Mesenchymal stem cell (in vitro differentiated cells and primary cell): ENCODE results near the gene MYL7.

Experiments
- DNase-seq: peaks from one replicate; pipeline ENCODE4 v3.0.0-alpha.2; 2013
- H2AFZ ChIP-seq: one replicate; pipeline ENCODE4 v1.6.1; 2013; ENCODE audit warnings: low read depth, mild to moderate bottlenecking, control low read depth, inconsistent platforms, low read length, moderate library complexity
- H2AK5ac ChIP-seq: 2 replicates; pipeline ENCODE4 v1.6.1; 2013; ENCODE audit warnings: low read length, moderate library complexity, mild to moderate bottlenecking, inconsistent platforms; ENCODE audit not compliant: severe bottlenecking
- H2BK120ac ChIP-seq: one replicate; pipeline ENCODE4 v1.6.1; 2013; ENCODE audit warnings: low read depth, mild to moderate bottlenecking, inconsistent platforms, low read length, moderate library complexity
- H2BK12ac ChIP-seq, 2 experiments: one replicate each; pipeline ENCODE4 v1.6.1; 2013; ENCODE audit warnings: inconsistent platforms in 2 of 2, low read length in 2 of 2, mild to moderate bottlenecking in 2 of 2, moderate library complexity in 2 of 2, control low read depth in 1 of 2
- H2BK15ac ChIP-seq: one replicate; pipeline ENCODE4 v1.6.1; 2013; ENCODE audit warnings: mild to moderate bottlenecking, low read depth, inconsistent platforms; ENCODE audit not compliant: poor library complexity, severe bottlenecking
- H2BK5ac ChIP-seq: 2 replicates; pipeline ENCODE4 v1.6.1; 2013; ENCODE audit warnings: low read depth, mild to moderate bottlenecking, low read length, control low read depth, inconsistent platforms; ENCODE audit not compliant: poor library complexity, severe bottlenecking
- H3K14ac ChIP-seq, 2 experiments: one replicate each; pipeline ENCODE4 v1.6.1; 2013; ENCODE audit warnings: inconsistent platforms in 2 of 2, low read length in 2 of 2, control low read depth in 1 of 2, mild to moderate bottlenecking in 1 of 2, moderate library complexity in 1 of 2
- H3K18ac ChIP-seq, 2 experiments: one replicate each; pipeline ENCODE4 v1.6.1; 2013; ENCODE audit warnings: inconsistent platforms in 2 of 2, low read length in 2 of 2, control low read depth in 1 of 2, low read depth in 1 of 2, mild to moderate bottlenecking in 1 of 2
- H3K23ac ChIP-seq, 2 experiments: one replicate each; pipeline ENCODE4 v1.6.1; 2013; ENCODE audit warnings: inconsistent platforms in 2 of 2, low read length in 2 of 2, mild to moderate bottlenecking in 2 of 2, moderate library complexity in 2 of 2, control low read depth in 1 of 2
- H3K27ac ChIP-seq: 2 replicates; pipeline ENCODE4 v1.5.1; 2013; ENCODE audit warnings: mild to moderate bottlenecking, moderate library complexity, low read length, control low read depth, inconsistent platforms; ENCODE audit not compliant: poor library complexity, severe bottlenecking
- H3K27me3 ChIP-seq, 2 experiments: 2 replicates each; pipeline versions ENCODE4 v1.6.1 to v1.7.0; 2013; ENCODE audit warnings: low read length in 2 of 2, mild to moderate bottlenecking in 2 of 2, moderate library complexity in 2 of 2, control low read depth in 1 of 2, inconsistent platforms in 1 of 2; ENCODE audit not compliant: control insufficient read depth in 1 of 2, insufficient read depth in 1 of 2
- H3K36me3 ChIP-seq, 2 experiments: 2 replicates each; pipeline versions ENCODE4 v1.6.1 to v1.7.0; 2013; ENCODE audit warnings: low read length in 2 of 2, control low read depth in 1 of 2, inconsistent platforms in 1 of 2, low read depth in 1 of 2, mild to moderate bottlenecking in 1 of 2; ENCODE audit not compliant: insufficient read depth in 2 of 2, control insufficient read depth in 1 of 2
- H3K4ac ChIP-seq, 2 experiments: one replicate each; pipeline ENCODE4 v1.6.1; 2013; ENCODE audit warnings: inconsistent platforms in 2 of 2, low read length in 2 of 2, mild to moderate bottlenecking in 2 of 2, moderate library complexity in 2 of 2, control low read depth in 1 of 2, low read depth in 1 of 2
- H3K4me1 ChIP-seq: 2 replicates; pipeline ENCODE4 v1.6.1; 2013; ENCODE audit warnings: low read depth, low read length, control low read depth; ENCODE audit not compliant: control insufficient read depth, insufficient read depth
- H3K4me2 ChIP-seq: 2 replicates; pipeline ENCODE4 v1.6.1; 2013; ENCODE audit warnings: low read length, mild to moderate bottlenecking, inconsistent platforms; ENCODE audit not compliant: poor library complexity, severe bottlenecking
- H3K4me3 ChIP-seq, 2 experiments: 2 replicates each; pipeline versions ENCODE4 v1.5.1 to v1.7.0; 2013; ENCODE audit warnings: low read length in 2 of 2, mild to moderate bottlenecking in 2 of 2, control low read depth in 1 of 2, low read depth in 1 of 2; ENCODE audit not compliant: insufficient read depth in 1 of 2
- H3K79me1 ChIP-seq: replicated peaks from 2 replicates; pipeline ENCODE4 v1.6.1; 2013; ENCODE audit warnings: mild to moderate bottlenecking, control low read depth, low read length, inconsistent platforms; ENCODE audit not compliant: poor library complexity, severe bottlenecking
- H3K9ac ChIP-seq: 2 replicates; pipeline ENCODE4 v1.7.0; 2013; ENCODE audit warnings: mild to moderate bottlenecking, low read length, moderate library complexity
- H3K9me3 ChIP-seq: 2 replicates; pipeline ENCODE4 v1.7.0; 2013; ENCODE audit warnings: mild to moderate bottlenecking, low read length; ENCODE audit not compliant: control insufficient read depth
- H4K8ac ChIP-seq: one replicate; pipeline ENCODE4 v1.6.1; 2013; ENCODE audit warnings: inconsistent platforms, mild to moderate bottlenecking, low read length, moderate library complexity
- H4K91ac ChIP-seq: one replicate; pipeline ENCODE4 v1.6.1; 2013; ENCODE audit warnings: mild to moderate bottlenecking, low read length, inconsistent platforms
- WGBS: methylation state at CpG from one replicate; pipeline ENCODE4 v1.1.7; 2013; ENCODE audit warnings: mixed read lengths; 5-methylcytosine and 5-hydroxymethylcytosine counted together

MYL7 gene

GRCh38 chr7:44121761-44122420 is 19.2 kb downstream of the MYL7 start:
- Histone ChIP-seq H2BK120ac (no peak overlapping the region), H2AK5ac (peak overlapping the region; percentile 4), H2BK5ac (no peak overlapping the region), H3K4me2 (no peak overlapping the region), H3K9me3 (no peaks in the 10 kb centered on the region), H3K27me3 (no peaks in the 10 kb centered on the region), H4K8ac (no peak overlapping the region), H3K4ac (no peak overlapping the region), H3K4me3 (peak overlapping the region in 1 of 2 experiments; percentile 96), H3K18ac (no peak overlapping the region), H3K23ac (no peak overlapping the region), H3K4me1 (peaks cover 18% of the 10 kb centered on the region), H2AFZ (no peak overlapping the region), H4K91ac (no peak overlapping the region), H2BK12ac (no peak overlapping the region), H3K27ac (no peak overlapping the region), H2BK15ac (no peak overlapping the region), H3K9ac (peak overlapping the region; percentile 96), H3K36me3 (peaks cover 41 to 47% of the 10 kb centered on the region in 2 experiments), H3K79me1 (peaks cover 41% of the 10 kb centered on the region), H3K14ac (peak overlapping the region in 1 of 2 experiments; percentile 26)
- WGBS: 95% methylated on average over 12 of the region's 12 CpGs
- no peak for DNase-seq

- Histone ChIP-seq H3K4ac (no peak overlapping the region), H3K27me3 (no peaks in the 10 kb centered on the region), H3K27ac (no peak overlapping the region), H3K23ac (no peak overlapping the region), H2BK12ac (no peak overlapping the region), H4K91ac (no peak overlapping the region), H2AFZ (no peak overlapping the region), H3K36me3 (peaks cover 56 to 61% of the 10 kb centered on the region in 2 experiments), H3K18ac (no peak overlapping the region), H2AK5ac (no peak overlapping the region), H3K9ac (no peak overlapping the region), H2BK5ac (no peak overlapping the region), H2BK15ac (no peak overlapping the region), H3K79me1 (peaks cover 47% of the 10 kb centered on the region), H3K4me2 (no peak overlapping the region), H3K14ac (no peak overlapping the region), H4K8ac (no peak overlapping the region), H2BK120ac (no peak overlapping the region), H3K4me3 (no peak overlapping the region), H3K9me3 (no peaks in the 10 kb centered on the region), H3K4me1 (peaks cover 20% of the 10 kb centered on the region)
- DNase-seq: no peak
- 90% methylated on average over 4 of the region's 6 CpGs for WGBS
These were observed 20.7 kb downstream of the MYL7 start for GRCh38 chr7:44120395-44120794.

GRCh38 chr7:44119829-44120380 is 21.2 kb downstream of the MYL7 start:
- Histone ChIP-seq H3K9me3 (no peaks in the 10 kb centered on the region), H2BK120ac (no peak overlapping the region), H3K14ac (no peak overlapping the region), H2BK5ac (no peak overlapping the region), H3K36me3 (peaks cover 61 to 66% of the 10 kb centered on the region in 2 experiments), H3K4me3 (no peak overlapping the region), H2BK12ac (no peak overlapping the region), H3K27me3 (no peaks in the 10 kb centered on the region), H3K18ac (no peak overlapping the region), H2AFZ (no peak overlapping the region), H4K8ac (no peak overlapping the region), H4K91ac (no peak overlapping the region), H3K4me2 (no peak overlapping the region), H3K4me1 (peaks cover 20% of the 10 kb centered on the region), H3K23ac (no peak overlapping the region), H3K4ac (no peak overlapping the region), H3K27ac (no peak overlapping the region), H3K9ac (no peak overlapping the region), H2BK15ac (no peak overlapping the region), H3K79me1 (peaks cover 50% of the 10 kb centered on the region), H2AK5ac (no peak overlapping the region)
- WGBS: 97% methylated on average over 8 of the region's 8 CpGs
- DNase-seq: no peak

- no peaks in the 10 kb centered on the region for H3K9me3 ChIP-seq
- no peaks in the 10 kb centered on the region for H3K27me3 ChIP-seq
- H3K4me2 ChIP-seq: no peak overlapping the region
- no peak overlapping the region for H2BK5ac ChIP-seq
- 96% methylated on average over 13 of the region's 13 CpGs for WGBS
- H3K4me3 ChIP-seq: no peak overlapping the region
- H2BK15ac ChIP-seq: no peak overlapping the region
- H2BK120ac ChIP-seq: no peak overlapping the region
- no peak overlapping the region for H2AFZ ChIP-seq
- peaks cover 49% of the 10 kb centered on the region for H3K79me1 ChIP-seq
- no peak overlapping the region for H3K14ac ChIP-seq
- no peak overlapping the region for H4K91ac ChIP-seq
- no peak overlapping the region for H3K18ac ChIP-seq
- peaks cover 81 to 84% of the 10 kb centered on the region in 2 experiments for H3K36me3 ChIP-seq
- H3K27ac ChIP-seq: no peak overlapping the region
- no peak overlapping the region for H3K23ac ChIP-seq
- no peak overlapping the region for H4K8ac ChIP-seq
- H3K4me1 ChIP-seq: peaks cover 17% of the 10 kb centered on the region
- DNase-seq: no peak
- H2BK12ac ChIP-seq: no peak overlapping the region
- no peak overlapping the region for H3K4ac ChIP-seq
- H3K9ac ChIP-seq: peak overlapping the region; percentile 18
- H2AK5ac ChIP-seq: no peak overlapping the region
These were observed 23.2 kb downstream of the MYL7 start for GRCh38 chr7:44117801-44118429.
